H9 (cell line): ENCODE results near the gene DNAJB6. TPM values are rescaled to one million over a fixed set of nuclear protein-coding genes. Genes with fewer than 3 reads are reported as not detected.

Experiments
- DNase-seq: peaks from one replicate; pipeline ENCODE4 v3.0.0-alpha.2; 2017
- H2AFZ ChIP-seq: one replicate; pipeline ENCODE4 v1.6.1; 2013; ENCODE audit warnings: mild to moderate bottlenecking, low read length, control low read depth, moderate library complexity
- H2AK5ac ChIP-seq: 2 replicates; pipeline ENCODE4 v1.6.1; 2013; ENCODE audit warnings: low read length, control low read depth, mixed read lengths; ENCODE audit not compliant: insufficient read length
- H2BK120ac ChIP-seq: one replicate; pipeline ENCODE4 v1.6.1; 2013; ENCODE audit warnings: low read depth, mild to moderate bottlenecking, low read length, control low read depth, inconsistent platforms; ENCODE audit not compliant: poor library complexity, severe bottlenecking
- H2BK12ac ChIP-seq: 2 replicates; pipeline ENCODE4 v1.6.1; 2013; ENCODE audit warnings: low read length, control low read depth, mixed read lengths, low read depth; ENCODE audit not compliant: insufficient read length
- H2BK15ac ChIP-seq: 2 replicates; pipeline ENCODE4 v1.6.1; 2013; ENCODE audit warnings: low read depth, low read length, control low read depth
- H2BK20ac ChIP-seq: one replicate; pipeline ENCODE4 v1.6.1; 2013; ENCODE audit warnings: low read depth, mild to moderate bottlenecking, low read length, control low read depth, inconsistent platforms; ENCODE audit not compliant: poor library complexity, severe bottlenecking
- H2BK5ac ChIP-seq: 2 replicates; pipeline ENCODE4 v1.6.1; 2013; ENCODE audit warnings: low read length, control low read depth, mixed read lengths; ENCODE audit not compliant: insufficient read length
- H3K14ac ChIP-seq: 2 replicates; pipeline ENCODE4 v1.6.1; 2013; ENCODE audit warnings: low read length, control low read depth; ENCODE audit not compliant: insufficient read depth
- H3K18ac ChIP-seq: 2 replicates; pipeline ENCODE4 v1.6.1; 2013; ENCODE audit warnings: low read depth, mild to moderate bottlenecking, mixed read lengths, low read length, control low read depth; ENCODE audit not compliant: insufficient read length
- H3K23ac ChIP-seq: 2 replicates; pipeline ENCODE4 v1.6.1; 2013; ENCODE audit warnings: low read length, control low read depth, mixed read lengths, low read depth; ENCODE audit not compliant: insufficient read length
- H3K23me2 ChIP-seq: 2 replicates; pipeline ENCODE4 v1.6.1; 2013; ENCODE audit warnings: low read depth, mild to moderate bottlenecking, mixed read lengths, low read length, control low read depth; ENCODE audit not compliant: insufficient read length, poor library complexity, severe bottlenecking
- H3K27ac ChIP-seq: 2 replicates; pipeline ENCODE4 v1.5.1; 2013; ENCODE audit warnings: low read length, control low read depth, mixed read lengths, low read depth; ENCODE audit not compliant: insufficient read length
- H3K27me3 ChIP-seq: 2 replicates; pipeline ENCODE4 v1.6.1; 2013; ENCODE audit warnings: low read length, control low read depth, inconsistent platforms; ENCODE audit not compliant: insufficient read depth
- H3K4ac ChIP-seq: 2 replicates; pipeline ENCODE4 v1.6.1; 2013; ENCODE audit warnings: low read depth, mild to moderate bottlenecking, control low read depth, inconsistent platforms, low read length, moderate library complexity
- H3K4me1 ChIP-seq: 2 replicates; pipeline ENCODE4 v1.6.1; 2013; ENCODE audit warnings: low read length, control low read depth, inconsistent platforms; ENCODE audit not compliant: insufficient read depth
- H3K4me2 ChIP-seq: 2 replicates; pipeline ENCODE4 v1.6.1; 2013; ENCODE audit warnings: low read length, control low read depth, mixed read lengths; ENCODE audit not compliant: insufficient read length, insufficient read depth
- H3K56ac ChIP-seq: 2 replicates; pipeline ENCODE4 v1.6.1; 2013; ENCODE audit warnings: low read depth, mild to moderate bottlenecking, mixed read lengths, low read length, control low read depth; ENCODE audit not compliant: insufficient read length
- H3K79me1 ChIP-seq: 2 replicates; pipeline ENCODE4 v1.6.1; 2013; ENCODE audit warnings: low read depth, mild to moderate bottlenecking, moderate library complexity, low read length, control low read depth, inconsistent platforms; ENCODE audit not compliant: insufficient read depth, poor library complexity, severe bottlenecking
- H3K79me2 ChIP-seq: 2 replicates; pipeline ENCODE4 v1.6.1; 2013; ENCODE audit warnings: low read length, control low read depth, inconsistent platforms; ENCODE audit not compliant: insufficient read depth
- H3K9ac ChIP-seq: 2 replicates; pipeline ENCODE4 v1.6.1; 2013; ENCODE audit warnings: low read length, control low read depth, mixed read lengths; ENCODE audit not compliant: insufficient read length; ENCODE audit errors: extremely low read depth
- H3K9me3 ChIP-seq: one replicate; pipeline ENCODE4 v1.6.1; 2013; ENCODE audit warnings: low read depth, low read length, inconsistent platforms; ENCODE audit not compliant: control insufficient read depth
- H3T11ph ChIP-seq: one replicate; pipeline ENCODE4 v1.6.1; 2013; ENCODE audit warnings: mild to moderate bottlenecking, low read length, control low read depth, inconsistent platforms
- H4K20me1 ChIP-seq: one replicate; pipeline ENCODE4 v1.6.1; 2013; ENCODE audit not compliant: control insufficient read depth, insufficient read length, insufficient read depth
- H4K5ac ChIP-seq: 2 replicates; pipeline ENCODE4 v1.6.1; 2013; ENCODE audit warnings: low read depth, mild to moderate bottlenecking, mixed read lengths, low read length, control low read depth; ENCODE audit not compliant: insufficient read length
- H4K8ac ChIP-seq: replicated peaks from 2 replicates; pipeline ENCODE4 v1.6.1; 2013; ENCODE audit warnings: low read length, control low read depth, mixed read lengths, low read depth; ENCODE audit not compliant: insufficient read length
- H4K91ac ChIP-seq: 2 replicates; pipeline ENCODE4 v1.6.1; 2013; ENCODE audit warnings: low read depth, mild to moderate bottlenecking, moderate library complexity, mixed read lengths, low read length, control low read depth; ENCODE audit not compliant: insufficient read length
- H3K27ac Mint-ChIP-seq, 3 experiments: 2 replicates in 2 of 3; 3 replicates in 1 of 3; pipeline ENCODE4 v1.8.0; 2020 to 2021; ENCODE audit warnings: mixed read lengths in 3 of 3, mild to moderate bottlenecking in 1 of 3, moderate library complexity in 1 of 3
- H3K27me3 Mint-ChIP-seq: 2 replicates; pipeline ENCODE4 v1.8.0; 2021; ENCODE audit warnings: low read depth, mild to moderate bottlenecking, moderate library complexity, mixed read lengths
- H3K36me3 Mint-ChIP-seq, 3 experiments: 2 replicates in 2 of 3; 3 replicates in 1 of 3; pipeline ENCODE4 v1.8.0; 2020 to 2021; ENCODE audit warnings: low read depth in 3 of 3, mixed read lengths in 3 of 3; ENCODE audit not compliant: insufficient read depth in 1 of 3
- H3K4me1 Mint-ChIP-seq, 2 experiments: 2 replicates each; pipeline ENCODE4 v1.8.0; 2020; ENCODE audit warnings: mixed read lengths in 2 of 2
- H3K4me3 Mint-ChIP-seq, 2 experiments: 2 replicates in 1 of 2; 3 replicates in 1 of 2; pipeline ENCODE4 v1.8.0; 2020 to 2021; ENCODE audit warnings: mild to moderate bottlenecking in 2 of 2, mixed read lengths in 2 of 2, moderate library complexity in 1 of 2
- H3K9me3 Mint-ChIP-seq, 2 experiments: 2 replicates in 1 of 2; 3 replicates in 1 of 2; pipeline ENCODE4 v1.8.0; 2020; ENCODE audit warnings: mild to moderate bottlenecking in 2 of 2, mixed read lengths in 2 of 2, moderate library complexity in 1 of 2
- CTCF ChIP-seq: fragments of 200-600 bp; sonication (generic); conservative IDR thresholded peaks from 3 replicates; pipeline ENCODE4 v1.8.0; 2021; ENCODE audit warnings: antibody characterized with exemption, mild to moderate bottlenecking
- WGBS: extraction: QIAGEN DNeasy Blood & Tissue Kit; methylation state at CpG from one replicate; pipeline ENCODE4 v1.1.7; 2013; ENCODE audit warnings: missing lambda C conversion rate, low lambda C conversion rate, mixed read lengths; ENCODE audit not compliant: insufficient read length; ENCODE audit errors: extremely low coverage; 5-methylcytosine and 5-hydroxymethylcytosine counted together
- total RNA-seq: library from RNA; stranded (reverse); gene quantifications from 2 replicates; pipeline ENCODE4 v1.2.1, GENCODE V29; 2021

DNAJB6 gene
- total RNA-seq, 1 experiment from 2014 or later: 215 TPM

- WGBS: no CpG with 5 or more reads among the region's 7 CpGs
- peak overlapping the region; percentile 49 to 83 (median 74); a peak in 3 of 7 replicates for H3K27ac Mint-ChIP-seq
- H3K9me3 ChIP-seq: no peaks in the 10 kb centered on the region
Measured at GRCh38 chr7:157373493-157373892, 36.7 kb downstream of the DNAJB6 start.

More at GRCh38 chr7:157373493-157373892, 36.7 kb downstream of the DNAJB6 start:
- peaks cover 3% of the 10 kb centered on the region for H4K20me1 ChIP-seq
- Mint-ChIP-seq H3K4me3 (no peak overlapping the region), H3K9me3 (no peaks in the 10 kb centered on the region), H3K27me3 (no peaks in the 10 kb centered on the region), H3K36me3 (peaks cover 54 to 88% (median 80%) of the 10 kb centered on the region in 3 experiments), H3K4me1 (peaks cover 21 to 44% of the 10 kb centered on the region in 2 experiments)
- no peak overlapping the region for H3K18ac ChIP-seq
- no peak overlapping the region for H3T11ph ChIP-seq
- H2BK5ac ChIP-seq: no peak overlapping the region
- no peak overlapping the region for H2BK20ac ChIP-seq
- no peak for TF ChIP-seq CTCF
- no peak overlapping the region for H2AK5ac ChIP-seq
- H2BK12ac ChIP-seq: no peak overlapping the region
- no peak overlapping the region for H3K14ac ChIP-seq
- peaks cover 5% of the 10 kb centered on the region for H3K79me1 ChIP-seq
- H4K8ac ChIP-seq: no peak overlapping the region
- H3K27ac ChIP-seq: no peak overlapping the region
- no peak overlapping the region for H2BK15ac ChIP-seq
- H3K4me1 ChIP-seq: peaks cover 3% of the 10 kb centered on the region
- H3K56ac ChIP-seq: no peak overlapping the region
- H3K27me3 ChIP-seq: no peaks in the 10 kb centered on the region
- peaks cover 77% of the 10 kb centered on the region for H3K79me2 ChIP-seq
- no peak overlapping the region for H4K5ac ChIP-seq
- H2AFZ ChIP-seq: no peak overlapping the region
- no peak overlapping the region for H4K91ac ChIP-seq
- no peak overlapping the region for H3K4me2 ChIP-seq
- no peak for DNase-seq
- no peak overlapping the region for H3K4ac ChIP-seq
- no peaks in the 10 kb centered on the region for H3K23me2 ChIP-seq
- no peak overlapping the region for H3K23ac ChIP-seq
- H2BK120ac ChIP-seq: no peak overlapping the region
- no peak overlapping the region for H3K9ac ChIP-seq
